Ramos (cell line): ENCODE data around the gene TRERF1.
"Not testable (repeated sequence)": the region's sequence is repeated elsewhere in the genome, so short reads cannot be mapped to it uniquely, and the experiment has no call there.

Experiments used
- in situ Hi-C: fragments of 300-500 bp; cut with MboI; formaldehyde crosslinking; loops from one replicate; pipeline ENCODE4 v1.14.3; 2022; ENCODE audit warnings: low sequenced_read_pairs; ENCODE audit not compliant: unreplicated experiment

Gene TRERF1

GRCh38 chr6:42232035-42232434 lies 219.7 kb downstream of the TRERF1 start:
- in situ Hi-C loops: no loop called here

- in situ Hi-C loops: no loop called here
Observed at GRCh38 chr6:42230345-42231321, 221.1 kb downstream of the TRERF1 start.

GRCh38 chr6:42229506-42230119 lies 222.1 kb downstream of the TRERF1 start:
- in situ Hi-C loops: no loop called here

- in situ Hi-C loops: no loop called here
Observed at GRCh38 chr6:42228305-42228704, 223.4 kb downstream of the TRERF1 start.

GRCh38 chr6:42227173-42227850 lies 224.4 kb downstream of the TRERF1 start:
- in situ Hi-C loops: no loop called here

GRCh38 chr6:42226645-42227143 lies 225.0 kb downstream of the TRERF1 start:
- in situ Hi-C loops: no loop called here

- in situ Hi-C loops: no loop called here
Observed at GRCh38 chr6:42226161-42226611, 225.5 kb downstream of the TRERF1 start.

- in situ Hi-C loops: no loop called here
Observed at GRCh38 chr6:42225419-42225818, 226.3 kb downstream of the TRERF1 start.

- in situ Hi-C loops: no loop called here
Observed at GRCh38 chr6:42225029-42225339, 226.7 kb downstream of the TRERF1 start.

- in situ Hi-C loops: no loop called here
Observed at GRCh38 chr6:42224222-42225028, 227.3 kb downstream of the TRERF1 start.

GRCh38 chr6:42222448-42222847 lies 229.3 kb downstream of the TRERF1 start:
- in situ Hi-C loops: no loop called here

- in situ Hi-C loops: no loop called here
Observed at GRCh38 chr6:42221546-42221945, 230.2 kb downstream of the TRERF1 start.

- in situ Hi-C loops: no loop called here
Observed at GRCh38 chr6:42220807-42221206, 230.9 kb downstream of the TRERF1 start.

GRCh38 chr6:42217519-42218367 lies 234.0 kb downstream of the TRERF1 start, which contains the start of gene MRPS10:
TSS of gene MRPS10 (minus strand) at chr6:42217861. CDS start at chr6:42217849, 12 bp downstream.
- in situ Hi-C loops: no loop called here

GRCh38 chr6:42217157-42217518 lies 234.6 kb downstream of the TRERF1 start:
- in situ Hi-C loops: no loop called here

- in situ Hi-C loops: not testable (repeated sequence)
Observed at GRCh38 chr6:42216495-42216894, 235.2 kb downstream of the TRERF1 start.

- in situ Hi-C loops: no loop called here
Observed at GRCh38 chr6:42212442-42212841, 239.3 kb downstream of the TRERF1 start.

- in situ Hi-C loops: no loop called here
Observed at GRCh38 chr6:42211726-42212125, 240.0 kb downstream of the TRERF1 start.

- in situ Hi-C loops: no loop called here
Observed at GRCh38 chr6:42210551-42210950, 241.2 kb downstream of the TRERF1 start.
